GM19372 (cell line): ENCODE measurements around the gene KSR2.

Experiments
- ATAC-seq: cut with Tn5 transposase; IDR thresholded peaks from one replicate; pipeline ENCODE4 v1.9.1; 2021; ENCODE audit warnings: mild to moderate bottlenecking, low read depth, moderate library complexity; ENCODE audit not compliant: unreplicated experiment

Gene KSR2

DNA sequence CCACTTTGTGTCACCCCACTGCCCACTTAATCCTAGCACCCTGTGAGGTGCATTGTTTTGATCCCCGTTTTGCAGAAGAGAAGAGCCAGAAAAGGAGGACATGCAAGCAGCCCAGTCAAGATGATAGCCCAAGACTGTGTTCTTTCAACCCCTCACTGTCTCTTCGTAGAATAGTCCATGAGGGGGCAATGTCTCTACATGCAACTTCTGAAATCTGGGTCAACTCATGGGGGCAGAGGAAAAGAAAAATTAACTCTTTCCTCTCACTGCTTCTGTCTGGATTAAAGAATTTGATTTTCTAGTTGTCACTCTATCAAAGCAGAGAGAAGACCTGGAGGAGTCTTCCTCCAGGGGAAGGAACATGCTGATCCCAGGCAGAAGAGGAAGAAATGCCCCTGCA is 377.8 kb downstream of the KSR2 start:
- no peak for ATAC-seq

- no peak for ATAC-seq
Observed at GRCh38 chr12:117590386-117590785, 378.4 kb downstream of the KSR2 start.

DNA sequence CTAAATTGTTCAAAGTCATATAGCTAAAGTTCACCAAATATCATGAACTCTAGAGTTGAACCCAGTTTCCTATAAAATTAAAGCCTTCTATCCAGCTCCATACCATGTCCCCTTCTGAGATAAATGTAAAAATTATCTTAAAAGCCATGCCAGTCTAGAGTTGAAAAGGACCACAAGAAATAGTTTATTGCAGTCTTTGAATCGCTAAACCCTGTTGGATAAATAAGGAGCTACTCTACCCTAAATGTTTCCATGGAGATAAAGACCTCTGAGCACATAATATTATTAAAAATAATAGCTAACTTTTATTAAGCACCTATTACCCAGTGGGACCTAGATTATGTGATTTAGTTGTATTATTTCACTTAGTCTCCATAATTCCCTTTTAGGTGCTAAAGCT is 379.8 kb downstream of the KSR2 start:
- no peak for ATAC-seq

- peak; percentile 64 for ATAC-seq
Observed at GRCh38 chr12:117587631-117588287, 381.0 kb downstream of the KSR2 start.

GRCh38 chr12:117583677-117584225 is 385.0 kb downstream of the KSR2 start:
- ATAC-seq: no peak

GRCh38 chr12:117583092-117583491 is 385.7 kb downstream of the KSR2 start:
- no peak for ATAC-seq

GRCh38 chr12:117582135-117582784 is 386.5 kb downstream of the KSR2 start:
- no peak for ATAC-seq

GRCh38 chr12:117580718-117581062 is 388.1 kb downstream of the KSR2 start:
- no peak for ATAC-seq

- no peak for ATAC-seq
Observed at GRCh38 chr12:117580015-117580717, 388.6 kb downstream of the KSR2 start.

DNA sequence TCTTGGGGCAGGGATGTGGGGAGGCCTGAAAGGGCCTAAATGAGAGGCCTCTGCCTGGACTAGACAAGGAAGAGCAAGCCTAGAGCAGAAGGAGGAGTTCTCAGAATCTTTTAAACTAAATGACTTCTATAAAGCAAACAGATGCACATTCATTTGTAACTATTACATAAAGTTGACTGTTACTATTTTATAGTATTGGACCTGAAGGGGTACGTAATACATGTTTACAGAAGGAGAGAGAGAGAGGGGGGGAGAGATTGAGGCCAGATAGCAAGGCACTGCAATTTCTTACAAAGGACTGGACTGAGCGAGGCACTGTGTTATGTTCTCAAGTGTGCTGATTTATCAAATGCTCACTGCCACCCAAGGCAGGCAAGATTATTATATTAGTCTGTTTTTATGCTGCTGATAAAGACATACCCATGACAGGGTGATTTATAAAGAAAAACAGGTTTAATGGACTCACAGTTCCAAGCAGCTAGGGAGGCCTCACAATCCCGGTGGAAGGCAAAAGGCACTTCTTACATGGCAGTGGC is 391.6 kb downstream of the KSR2 start:
- ATAC-seq: no peak

DNA sequence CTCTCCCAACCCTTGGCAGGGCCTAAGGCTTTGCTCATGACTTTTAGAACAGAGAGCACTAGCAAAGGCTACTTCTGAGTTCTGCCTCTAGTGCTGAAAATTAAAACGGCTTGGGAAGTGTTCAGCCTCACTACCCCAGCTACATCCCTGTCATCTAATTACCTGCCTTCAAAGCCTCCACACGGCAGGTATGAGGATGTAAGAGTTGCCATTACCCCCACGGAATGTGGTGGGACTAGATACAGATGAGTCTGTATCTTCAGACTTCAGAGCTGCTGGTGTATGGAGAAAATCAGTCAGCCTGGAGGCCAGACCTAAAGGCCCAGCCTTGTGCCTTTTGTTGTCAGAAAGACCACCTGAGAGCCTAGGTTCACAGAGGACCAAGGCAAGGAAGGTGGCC is 392.7 kb downstream of the KSR2 start:
- no peak for ATAC-seq

DNA sequence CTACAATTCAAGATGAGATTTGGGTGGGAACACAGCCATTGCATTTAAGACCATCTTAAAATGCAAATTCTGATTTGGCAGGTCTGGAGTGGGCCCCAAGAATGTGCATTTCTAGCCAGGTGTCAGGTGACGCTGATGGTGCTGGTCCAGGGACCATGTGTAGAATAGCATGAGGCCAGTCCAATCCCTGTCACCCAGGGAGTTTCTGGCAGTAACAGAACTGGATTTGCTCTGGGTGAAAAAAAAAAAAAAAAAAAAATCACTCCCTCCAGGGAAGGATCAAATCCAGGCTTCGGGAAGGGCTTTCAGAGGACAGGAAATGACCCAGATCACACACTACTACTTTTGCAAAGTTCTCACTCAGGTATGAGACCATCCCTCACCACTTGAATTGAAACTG is 394.1 kb downstream of the KSR2 start:
- ATAC-seq: no peak

DNA sequence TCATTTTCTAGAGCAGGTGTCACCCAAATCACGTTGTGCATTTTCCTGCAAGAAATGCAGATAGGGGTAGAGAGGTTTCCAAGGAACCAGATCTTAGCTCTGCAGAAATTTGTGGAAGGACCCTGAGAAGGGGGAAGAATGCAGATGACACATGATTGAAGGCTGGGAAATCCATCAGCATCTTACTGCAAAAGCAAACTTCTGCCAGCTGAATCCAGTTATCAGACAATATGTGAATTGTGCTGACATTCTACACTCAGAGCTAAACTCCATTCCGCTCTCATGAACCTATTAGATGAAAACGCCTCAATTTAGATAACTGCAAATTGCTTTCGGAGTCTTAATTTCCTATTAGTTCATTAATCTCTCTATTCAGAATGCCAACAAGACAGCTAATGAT is 396.0 kb downstream of the KSR2 start:
- ATAC-seq: no peak

DNA sequence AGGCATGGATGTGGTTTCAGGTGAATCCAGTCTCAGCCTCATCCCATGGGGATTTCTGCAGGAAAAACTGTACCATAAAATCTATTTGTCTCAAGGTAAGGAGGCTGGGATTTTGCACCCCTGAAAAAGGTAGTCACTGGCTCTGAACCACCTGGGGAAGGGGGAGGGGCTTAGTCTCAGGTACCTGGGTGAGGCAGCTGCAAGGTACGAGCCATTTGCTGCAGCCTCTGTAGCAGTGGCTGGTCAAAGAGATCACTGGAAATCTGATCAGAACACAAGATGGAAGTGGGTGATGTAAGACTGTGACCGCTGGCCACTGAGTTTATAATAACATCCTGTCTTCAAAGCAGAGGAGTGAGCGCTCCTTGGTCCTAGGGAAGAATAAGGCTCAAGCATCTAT is 397.5 kb downstream of the KSR2 start:
- ATAC-seq: no peak

DNA sequence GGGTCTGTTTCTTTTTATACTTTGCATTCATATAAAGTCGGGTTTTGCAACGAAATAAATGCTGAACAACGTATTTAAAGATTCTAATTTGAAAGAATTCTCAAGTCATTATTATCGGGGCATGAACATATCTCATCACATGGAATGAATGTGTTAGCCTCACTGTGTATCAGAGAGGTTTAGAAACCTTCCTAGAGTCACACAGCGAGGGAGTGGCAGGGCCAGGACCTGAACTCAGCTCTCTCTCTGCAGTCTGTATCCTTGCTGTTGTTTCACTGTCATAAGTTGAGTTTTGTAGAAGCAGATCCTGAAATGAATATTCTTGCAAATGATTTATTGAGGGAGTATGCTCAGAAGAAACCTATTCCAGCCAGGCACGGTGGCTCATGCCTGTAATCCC is 398.2 kb downstream of the KSR2 start:
- no peak for ATAC-seq

GRCh38 chr12:117567644-117568216 is 401.1 kb downstream of the KSR2 start:
- no peak for ATAC-seq

DNA sequence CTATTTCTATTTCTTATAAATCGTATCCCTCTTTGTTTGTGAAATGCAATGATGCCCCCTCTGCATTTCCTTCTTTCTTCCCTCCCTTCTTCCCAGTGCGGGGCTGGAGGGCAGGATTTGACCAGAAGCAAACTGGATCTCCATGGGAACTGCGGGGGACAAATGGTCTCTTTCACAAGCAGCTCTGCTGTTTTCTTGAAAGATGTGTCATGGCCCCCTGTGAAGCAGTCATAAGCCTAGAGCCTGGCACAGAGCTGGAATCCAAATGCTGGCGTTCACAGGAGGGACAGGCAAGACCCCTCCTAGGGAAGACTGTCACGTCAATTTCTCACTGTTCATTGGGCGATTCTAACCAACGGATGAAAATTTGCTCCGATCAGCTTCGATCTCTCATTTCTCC is 403.9 kb downstream of the KSR2 start:
- no peak for ATAC-seq

DNA sequence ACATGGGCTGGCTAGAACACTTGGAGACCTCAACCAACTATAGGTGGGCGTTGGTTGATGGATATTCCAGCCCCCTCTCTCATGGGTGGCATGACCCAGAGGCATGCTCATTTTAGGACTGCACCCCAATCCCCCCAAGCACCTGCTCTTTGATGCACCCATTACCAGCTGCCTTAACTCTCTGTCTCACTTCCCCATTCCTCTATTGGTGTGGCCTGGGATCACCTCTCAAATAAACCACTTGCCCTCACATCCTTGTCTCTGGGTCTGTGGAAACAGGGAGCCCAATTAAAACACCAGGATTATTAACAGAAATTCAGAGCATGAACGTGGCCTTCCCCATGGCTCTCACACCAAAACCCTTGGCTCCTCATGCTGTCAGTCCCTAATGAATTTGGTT is 405.1 kb downstream of the KSR2 start:
- ATAC-seq: no peak

- ATAC-seq: no peak
Observed at GRCh38 chr12:117563007-117563406, 405.8 kb downstream of the KSR2 start.

- ATAC-seq: no peak
Observed at GRCh38 chr12:117561990-117562389, 406.8 kb downstream of the KSR2 start.

- ATAC-seq: no peak
Observed at GRCh38 chr12:117559978-117560377, 408.8 kb downstream of the KSR2 start.
